ENCODE measurements around the gene ACTMAP. TPM values are rescaled to one million over a fixed set of nuclear protein-coding genes. Genes with fewer than 3 reads are reported as not detected.
A peak's percentile ranks its signal among the peaks of the same experiment; 100 is the strongest.

The ACTMAP gene
- total and polyA plus RNA-seq, 2 of the 13 experiments (the other 11 are each of a cell fraction or from before 2014, with no cell fraction given) = 2.2 to 7.9 TPM

- TF ChIP-seq ZNF704 (CRISPR knock-in tag; IDR thresholded peaks at IDR 0.05; ENCODE audit: borderline replicate concordance) (0 out of 2 replicates have a peak, but pooled peaks have one; percentile 2), PREB (CRISPR knock-in tag; IDR thresholded peaks at IDR 0.05) (no peak), ZNF335 (CRISPR knock-in tag; IDR thresholded peaks at IDR 0.05) (0 out of 2 replicates have a peak, but pooled peaks have one; percentile 0), ZNF747 (CRISPR knock-in tag; IDR thresholded peaks at IDR 0.05; ENCODE audit: borderline replicate concordance) (no peak), UBTF (CRISPR knock-in tag; IDR thresholded peaks at IDR 0.05) (peak; percentile 68; the same call in 1 of the 2 replicates), ZNF276 (CRISPR knock-in tag; IDR thresholded peaks at IDR 0.05; ENCODE audit: low read depth) (no peak; the same call in 1 of the 2 replicates), KMT2B (CRISPR knock-in tag; IDR thresholded peaks at IDR 0.05) (no peak), ZSCAN30 (CRISPR knock-in tag; IDR thresholded peaks at IDR 0.05) (peak; percentile 100), NPAS2 (CRISPR knock-in tag; IDR thresholded peaks at IDR 0.05; ENCODE audit: borderline replicate concordance) (no peak), NR2C2 (CRISPR knock-in tag; IDR thresholded peaks at IDR 0.05; ENCODE audit: borderline replicate concordance) (0 out of 2 replicates have a peak, but pooled peaks have one; percentile 6), NR2F6 (IDR thresholded peaks at IDR 0.05) (peak; percentile 53; the same call in 1 of the 2 replicates), NR2F6 (CRISPR knock-in tag; IDR thresholded peaks at IDR 0.05) (no peak), ZNF724P (CRISPR knock-in tag; IDR thresholded peaks at IDR 0.05; ENCODE audit: borderline replicate concordance) (no peak), BCL3 (CRISPR knock-in tag; IDR thresholded peaks at IDR 0.05) (0 out of 2 replicates have a peak, but pooled peaks have one; percentile 15), RXRA (CRISPR knock-in tag; IDR thresholded peaks at IDR 0.05) (0 out of 2 replicates have a peak, but pooled peaks have one; percentile 9), CREB1 (IDR thresholded peaks at IDR 0.05) (no peak), CREB1 (CRISPR knock-in tag; IDR thresholded peaks at IDR 0.05) (no peak), PHF21A (CRISPR knock-in tag; IDR thresholded peaks at IDR 0.05) (peak; percentile 36; the same call in 1 of the 2 replicates), ZNF770 (CRISPR knock-in tag; IDR thresholded peaks at IDR 0.05) (peak; percentile 76; the same call in 1 of the 2 replicates), SNAI1 (CRISPR knock-in tag; IDR thresholded peaks at IDR 0.05; ENCODE audit: borderline replicate concordance) (0 out of 2 replicates have a peak, but pooled peaks have one; percentile 70)
These were observed 32.9 kb downstream of the ACTMAP start (continued) for GRCh38 chr19:40717325-40717879.
